ENCODE results near the gene ARID5B. TPM values are rescaled to one million over a fixed set of nuclear protein-coding genes. Genes with fewer than 3 reads are reported as not detected.

Gene ARID5B
- total RNA-seq, 1 experiment from 2014 or later: 1.3 TPM

DNA sequence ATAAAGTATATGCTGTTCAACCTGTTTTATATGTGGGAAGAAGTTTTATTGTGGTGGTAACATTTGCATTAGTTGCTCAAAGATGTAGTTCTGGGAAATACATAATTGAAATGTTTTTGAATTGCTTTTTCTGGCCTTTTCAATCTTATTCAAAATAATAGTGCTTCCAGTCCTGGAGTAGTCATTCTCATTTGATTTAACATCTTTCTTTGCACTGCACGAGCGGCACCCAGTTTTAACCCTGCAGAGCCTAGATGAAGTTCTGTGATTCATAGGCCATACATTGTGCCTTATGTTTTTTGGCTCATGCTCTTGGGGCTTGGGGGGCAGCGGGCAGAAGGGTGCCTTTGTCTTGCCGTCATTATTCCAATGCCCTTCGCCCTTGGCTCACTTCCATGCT is 9.9 kb downstream of the ARID5B start:
- Histone ChIP-seq H3K9me3 (ENCODE audit: low read length) (no peaks in the 10 kb centered on the region), H3K79me2 (ENCODE audit: low read length) (no peaks in the 10 kb centered on the region), H3K4me3 (ENCODE audit: low read length) (no peak overlapping the region), H3K9ac (ENCODE audit: low read length) (no peak overlapping the region), H3K27me3 (ENCODE audit: low read length) (0 out of 2 replicates have a peak, but pooled peaks cover under 1% of the 10 kb centered on the region), H3K27ac (ENCODE audit: low read length) (no peak overlapping the region), H2AFZ (ENCODE audit: low read length) (no peak overlapping the region), H3K4me2 (ENCODE audit: low read depth, low read length, poor library complexity, severe bottlenecking) (no peak overlapping the region), H3K4me1 (ENCODE audit: low read length) (no peaks in the 10 kb centered on the region), H3K9me2 (replicated peaks; ENCODE audit: insufficient read depth, low read length) (no peaks in the 10 kb centered on the region), H4K20me1 (ENCODE audit: insufficient read depth, low read depth, low read length) (peaks cover 15% of the 10 kb centered on the region), H3K36me3 (ENCODE audit: insufficient read depth, low read length) (no peaks in the 10 kb centered on the region)
- DNase-seq: no peak

- H3K27me3 ChIP-seq (ENCODE audit: low read length): no peaks in the 10 kb centered on the region
- H3K4me1 ChIP-seq (ENCODE audit: low read length): no peaks in the 10 kb centered on the region
- H3K36me3 ChIP-seq (ENCODE audit: insufficient read depth, low read length): no peaks in the 10 kb centered on the region
- no peak overlapping the region for H3K9ac ChIP-seq (ENCODE audit: low read length)
- H3K4me3 ChIP-seq (ENCODE audit: low read length): no peak overlapping the region
- H3K27ac ChIP-seq (ENCODE audit: low read length): no peak overlapping the region
- H3K9me3 ChIP-seq (ENCODE audit: low read length): no peaks in the 10 kb centered on the region
- no peaks in the 10 kb centered on the region for H3K9me2 ChIP-seq (replicated peaks; ENCODE audit: insufficient read depth, low read length)
- no peak overlapping the region for H2AFZ ChIP-seq (ENCODE audit: low read length)
- peaks cover 15% of the 10 kb centered on the region; the same call in 1 of the 2 replicates for H4K20me1 ChIP-seq (ENCODE audit: insufficient read depth, low read depth, low read length)
- no peak overlapping the region for H3K4me2 ChIP-seq (ENCODE audit: low read depth, low read length, poor library complexity, severe bottlenecking)
- H3K79me2 ChIP-seq (ENCODE audit: low read length): no peaks in the 10 kb centered on the region
- DNase-seq: no peak
These were observed 11.5 kb downstream of the ARID5B start for GRCh38 chr10:61912981-61913380.

DNA sequence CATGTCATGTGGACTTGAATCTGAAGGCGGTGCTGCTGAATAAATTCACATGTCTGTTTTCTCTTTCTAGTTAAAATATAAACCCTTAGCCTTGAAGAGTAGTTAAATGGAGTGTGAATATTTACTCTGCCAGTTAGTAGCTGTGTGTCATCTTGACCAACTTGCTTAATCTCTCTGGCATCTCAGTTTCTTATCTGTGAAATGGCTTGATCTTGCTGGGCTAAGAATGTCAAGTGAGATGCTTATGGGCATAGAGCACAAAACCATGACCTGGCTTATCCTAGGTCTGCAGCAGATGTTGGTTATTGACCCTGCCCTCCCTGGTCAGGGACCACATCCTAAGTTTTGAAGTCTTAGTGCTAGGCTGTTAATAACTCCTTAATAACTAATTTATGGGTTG is 16.6 kb downstream of the ARID5B start:
- peaks cover 9% of the 10 kb centered on the region; the same call in 1 of the 2 replicates for H4K20me1 ChIP-seq (ENCODE audit: insufficient read depth, low read depth, low read length)
- H3K36me3 ChIP-seq (ENCODE audit: insufficient read depth, low read length): no peaks in the 10 kb centered on the region
- no peak overlapping the region for H3K4me3 ChIP-seq (ENCODE audit: low read length)
- DNase-seq: no peak
- H3K4me1 ChIP-seq (ENCODE audit: low read length): no peaks in the 10 kb centered on the region
- no peaks in the 10 kb centered on the region for H3K9me2 ChIP-seq (replicated peaks; ENCODE audit: insufficient read depth, low read length)
- no peak overlapping the region for H2AFZ ChIP-seq (ENCODE audit: low read length)
- no peak overlapping the region for H3K4me2 ChIP-seq (ENCODE audit: low read depth, low read length, poor library complexity, severe bottlenecking)
- H3K9me3 ChIP-seq (ENCODE audit: low read length): no peaks in the 10 kb centered on the region
- no peak overlapping the region for H3K9ac ChIP-seq (ENCODE audit: low read length)
- no peak overlapping the region for H3K27ac ChIP-seq (ENCODE audit: low read length)
- H3K27me3 ChIP-seq (ENCODE audit: low read length): no peaks in the 10 kb centered on the region
- H3K79me2 ChIP-seq (ENCODE audit: low read length): no peaks in the 10 kb centered on the region

- H3K4me2 ChIP-seq (ENCODE audit: low read depth, low read length, poor library complexity, severe bottlenecking): no peak overlapping the region
- no peaks in the 10 kb centered on the region for H3K79me2 ChIP-seq (ENCODE audit: low read length)
- H3K27ac ChIP-seq (ENCODE audit: low read length): no peak overlapping the region
- peaks cover 9% of the 10 kb centered on the region; the same call in 1 of the 2 replicates for H4K20me1 ChIP-seq (ENCODE audit: insufficient read depth, low read depth, low read length)
- H3K36me3 ChIP-seq (ENCODE audit: insufficient read depth, low read length): no peaks in the 10 kb centered on the region
- H3K9me2 ChIP-seq (replicated peaks; ENCODE audit: insufficient read depth, low read length): no peaks in the 10 kb centered on the region
- no peaks in the 10 kb centered on the region for H3K27me3 ChIP-seq (ENCODE audit: low read length)
- no peaks in the 10 kb centered on the region for H3K4me1 ChIP-seq (ENCODE audit: low read length)
- H3K9ac ChIP-seq (ENCODE audit: low read length): no peak overlapping the region
- no peak for DNase-seq
- H2AFZ ChIP-seq (ENCODE audit: low read length): no peak overlapping the region
- no peak overlapping the region for H3K4me3 ChIP-seq (ENCODE audit: low read length)
- no peaks in the 10 kb centered on the region for H3K9me3 ChIP-seq (ENCODE audit: low read length)
These were observed 17.5 kb downstream of the ARID5B start for GRCh38 chr10:61918989-61919388.

DNA sequence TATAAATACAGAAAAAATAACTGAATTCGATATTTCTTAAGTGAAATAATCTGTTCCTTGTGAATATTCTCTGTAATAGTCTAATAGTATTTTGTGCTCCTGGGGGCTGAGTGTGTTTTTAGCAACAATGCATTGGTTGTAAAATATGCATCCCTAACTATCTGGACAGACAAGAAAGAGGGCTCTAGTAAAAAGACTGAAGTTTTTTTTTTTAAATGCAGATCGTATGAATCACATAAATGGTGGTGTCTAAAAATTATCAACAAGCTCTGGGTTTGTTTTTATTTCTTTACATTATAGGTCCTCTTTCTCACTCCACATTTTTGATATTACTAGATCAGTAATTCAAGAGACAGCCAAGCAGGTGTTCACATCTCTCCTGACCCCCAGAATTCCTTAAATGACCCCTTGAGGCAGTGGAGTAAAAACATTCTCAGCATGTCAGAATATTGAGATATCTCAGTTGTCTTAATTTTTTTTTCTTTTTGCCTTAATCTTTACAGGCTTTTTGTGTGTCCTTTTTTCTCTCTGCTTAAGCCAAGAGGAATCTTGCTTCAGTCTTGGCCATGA is 18.2 kb downstream of the ARID5B start:
- Histone ChIP-seq H3K79me2 (ENCODE audit: low read length) (no peaks in the 10 kb centered on the region), H3K9me3 (ENCODE audit: low read length) (no peaks in the 10 kb centered on the region), H3K4me1 (ENCODE audit: low read length) (no peaks in the 10 kb centered on the region), H3K9ac (ENCODE audit: low read length) (no peak overlapping the region), H2AFZ (ENCODE audit: low read length) (no peak overlapping the region), H3K9me2 (replicated peaks; ENCODE audit: insufficient read depth, low read length) (no peaks in the 10 kb centered on the region), H3K4me2 (ENCODE audit: low read depth, low read length, poor library complexity, severe bottlenecking) (no peak overlapping the region), H3K36me3 (ENCODE audit: insufficient read depth, low read length) (no peaks in the 10 kb centered on the region), H4K20me1 (ENCODE audit: insufficient read depth, low read depth, low read length) (peaks cover 9% of the 10 kb centered on the region), H3K27me3 (ENCODE audit: low read length) (no peaks in the 10 kb centered on the region), H3K27ac (ENCODE audit: low read length) (no peak overlapping the region), H3K4me3 (ENCODE audit: low read length) (no peak overlapping the region)
- no peak for DNase-seq

GRCh38 chr10:61921143-61921542 is 19.6 kb downstream of the ARID5B start:
- no peak overlapping the region for H3K4me2 ChIP-seq (ENCODE audit: low read depth, low read length, poor library complexity, severe bottlenecking)
- H3K9me3 ChIP-seq (ENCODE audit: low read length): no peaks in the 10 kb centered on the region
- H2AFZ ChIP-seq (ENCODE audit: low read length): no peak overlapping the region
- H4K20me1 ChIP-seq (ENCODE audit: insufficient read depth, low read depth, low read length): peaks cover 4% of the 10 kb centered on the region; the same call in 1 of the 2 replicates
- no peaks in the 10 kb centered on the region for H3K79me2 ChIP-seq (ENCODE audit: low read length)
- H3K9me2 ChIP-seq (replicated peaks; ENCODE audit: insufficient read depth, low read length): no peaks in the 10 kb centered on the region
- H3K9ac ChIP-seq (ENCODE audit: low read length): no peak overlapping the region
- H3K27me3 ChIP-seq (ENCODE audit: low read length): no peaks in the 10 kb centered on the region
- DNase-seq: no peak
- H3K27ac ChIP-seq (ENCODE audit: low read length): no peak overlapping the region
- H3K4me1 ChIP-seq (ENCODE audit: low read length): no peaks in the 10 kb centered on the region
- H3K36me3 ChIP-seq (ENCODE audit: insufficient read depth, low read length): no peaks in the 10 kb centered on the region
- no peak overlapping the region for H3K4me3 ChIP-seq (ENCODE audit: low read length)

DNA sequence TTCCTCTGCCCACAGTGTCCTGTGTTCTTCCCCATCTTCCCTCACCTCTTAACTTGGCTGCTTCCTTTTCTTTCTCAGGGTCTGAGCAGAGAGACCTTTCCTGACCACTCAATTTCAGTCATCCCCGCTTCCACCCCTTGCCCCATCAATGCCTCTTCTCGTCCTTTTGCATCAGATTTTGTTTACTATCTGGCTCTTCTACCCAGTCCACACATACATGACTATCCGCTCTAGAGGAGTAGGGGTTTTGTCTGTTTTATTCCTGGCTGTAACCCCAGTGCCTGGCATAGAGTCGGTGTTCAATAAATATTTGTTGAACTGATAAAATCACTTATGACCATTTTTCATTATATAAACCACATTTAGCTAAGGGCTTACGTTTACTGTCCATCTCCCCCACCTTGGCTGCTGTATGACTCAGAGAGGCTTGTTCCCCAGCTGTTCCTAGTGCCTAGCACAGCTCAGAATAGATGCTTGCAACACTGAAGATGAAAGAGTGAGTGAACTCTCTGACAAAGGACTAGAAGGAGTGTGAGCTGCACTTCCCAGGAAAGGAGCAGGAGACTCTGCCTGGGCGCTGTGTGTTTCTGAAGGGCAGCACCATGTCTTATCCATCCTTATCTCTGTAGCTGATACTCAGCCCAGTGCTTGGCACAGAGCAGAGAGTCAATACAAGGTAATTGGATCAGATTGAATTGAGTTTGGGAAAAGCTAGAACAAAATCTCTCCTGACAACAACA is 21.9 kb downstream of the ARID5B start:
- H3K27ac ChIP-seq (ENCODE audit: low read length): no peak overlapping the region
- H3K9me3 ChIP-seq (ENCODE audit: low read length): no peaks in the 10 kb centered on the region
- no peak overlapping the region for H2AFZ ChIP-seq (ENCODE audit: low read length)
- no peaks in the 10 kb centered on the region for H3K79me2 ChIP-seq (ENCODE audit: low read length)
- H3K4me2 ChIP-seq (ENCODE audit: low read depth, low read length, poor library complexity, severe bottlenecking): no peak overlapping the region
- H3K4me3 ChIP-seq (ENCODE audit: low read length): no peak overlapping the region
- no peaks in the 10 kb centered on the region for H3K36me3 ChIP-seq (ENCODE audit: insufficient read depth, low read length)
- H4K20me1 ChIP-seq (ENCODE audit: insufficient read depth, low read depth, low read length): peaks cover 4% of the 10 kb centered on the region; the same call in 1 of the 2 replicates
- H3K9ac ChIP-seq (ENCODE audit: low read length): no peak overlapping the region
- DNase-seq: no peak
- H3K27me3 ChIP-seq (ENCODE audit: low read length): no peaks in the 10 kb centered on the region
- H3K9me2 ChIP-seq (replicated peaks; ENCODE audit: insufficient read depth, low read length): no peaks in the 10 kb centered on the region
- H3K4me1 ChIP-seq (ENCODE audit: low read length): no peaks in the 10 kb centered on the region

GRCh38 chr10:61923950-61924274 is 22.4 kb downstream of the ARID5B start:
- H2AFZ ChIP-seq (ENCODE audit: low read length): no peak overlapping the region
- no peaks in the 10 kb centered on the region for H3K36me3 ChIP-seq (ENCODE audit: insufficient read depth, low read length)
- H3K9ac ChIP-seq (ENCODE audit: low read length): no peak overlapping the region
- DNase-seq: no peak
- no peaks in the 10 kb centered on the region for H3K9me2 ChIP-seq (replicated peaks; ENCODE audit: insufficient read depth, low read length)
- H3K4me2 ChIP-seq (ENCODE audit: low read depth, low read length, poor library complexity, severe bottlenecking): no peak overlapping the region
- no peaks in the 10 kb centered on the region for H3K4me1 ChIP-seq (ENCODE audit: low read length)
- H3K79me2 ChIP-seq (ENCODE audit: low read length): no peaks in the 10 kb centered on the region
- no peaks in the 10 kb centered on the region for H3K9me3 ChIP-seq (ENCODE audit: low read length)
- peaks cover 4% of the 10 kb centered on the region; the same call in 1 of the 2 replicates for H4K20me1 ChIP-seq (ENCODE audit: insufficient read depth, low read depth, low read length)
- H3K4me3 ChIP-seq (ENCODE audit: low read length): no peak overlapping the region
- H3K27me3 ChIP-seq (ENCODE audit: low read length): no peaks in the 10 kb centered on the region
- H3K27ac ChIP-seq (ENCODE audit: low read length): no peak overlapping the region

Data from Karpas-422 (cell line).